Right lobe of liver (tissue), 6 donors: ENCODE results near the gene HUS1B. TPM values are rescaled to one million over a fixed set of nuclear protein-coding genes. Genes with fewer than 3 reads are reported as not detected.

Experiments
- ATAC-seq, 4 donors: fragments of 200-7000 bp; cut with Tn5 transposase; one replicate each; pipeline ENCODE4 v1.9.1; 2020; ENCODE audit warnings: mild to moderate bottlenecking in 4 of 4, moderate library complexity in 4 of 4
- DNase-seq, 3 donors: peaks; one replicate each; pipeline ENCODE4 v3.0.0-alpha.2; 2020
- H3K27ac ChIP-seq, 3 donors: fragments of 200-600 bp; one replicate each; pipeline ENCODE4 v1.8.0; 2022
- H3K27me3 ChIP-seq, 2 donors: fragments of 200-600 bp; one replicate each; pipeline ENCODE4 v1.8.0; 2022
- H3K36me3 ChIP-seq, 4 donors: fragments of 200-600 bp; sonication (generic) in 1 of 4; one replicate each; pipeline versions ENCODE4 v1.5.1 to v1.8.0; 2017 to 2022; ENCODE audit warnings: control low read depth in 1 of 4
- H3K4me1 ChIP-seq, 4 donors: fragments of 200-600 bp; sonication (generic) in 1 of 4; one replicate each; pipeline versions ENCODE4 v1.5.1 to v1.8.0; 2017 to 2022; ENCODE audit warnings: control low read depth in 1 of 4
- H3K4me3 ChIP-seq, 3 donors: fragments of 200-600 bp; one replicate each; pipeline ENCODE4 v1.8.0; 2022
- H3K9me3 ChIP-seq, 4 donors: fragments of 200-600 bp; sonication (generic) in 1 of 4; one replicate each; pipeline versions ENCODE4 v1.5.1 to v1.8.0; 2017 to 2022; ENCODE audit warnings: control low read depth in 1 of 4
- POLR2A ChIP-seq: fragments of 450-650 bp; IDR thresholded peaks from one replicate; pipeline ENCODE4 v1.6.1; 2017; ENCODE audit warnings: antibody characterized with exemption, mild to moderate bottlenecking
- WGBS: methylation state at CpG from one replicate; pipeline ENCODE4 v1.1.6; 2018; ENCODE audit warnings: low coverage, low lambda C conversion rate; ENCODE audit not compliant: insufficient coverage; ENCODE audit errors: missing lambda C conversion rate; 5-methylcytosine and 5-hydroxymethylcytosine counted together
- intact Hi-C, 2 donors: fragments of 100-400 bp; cut with DNase I; formaldehyde crosslinking; loops; one replicate each; pipeline versions ENCODE4 v1.11.2 to v1.14.1; 2022
- total RNA-seq, 6 experiments: library from RNA; depleted of rRNA in 2 of 6; stranded (reverse); fragments of >200 nt in 2 of 6; fragmentation: NEBNext Ultra II Directional in 3 of 6; extraction: Animal tissue kit (Norgen Biotek cat#: 25700) in 3 of 6; gene quantifications; one replicate each; pipeline versions ENCODE4 v1.1.0 to v1.2.4, GENCODE V29; 2016 to 2023
- TF ChIP-seq, protein P1 (sequence below), 4 donors: fragments of 200-600 bp in 3 of 4; fragments of 450-650 bp in 1 of 4; IDR thresholded peaks; one replicate each; pipeline versions ENCODE4 v1.5.1 to v1.8.0; 2016 to 2022; ENCODE audit warnings: antibody characterized with exemption in 4 of 4, mild to moderate bottlenecking in 2 of 4
- donor health status: DM: no; HTN: yes; CAD: no.
- donor health status: DM: no; HTN: no; CAD: no.
- donor health status: DM: no; HTN: no; CAD: no.
- donor health status: DM: no; HTN: yes; CAD: no.
- donor health status: DM: no; HTN: yes; CAD: no.

HUS1B gene
- total RNA-seq, 6 experiments from 2014 or later, result 0.26 to 2.8 (median 0.34) TPM; not detected in 1

DNA sequence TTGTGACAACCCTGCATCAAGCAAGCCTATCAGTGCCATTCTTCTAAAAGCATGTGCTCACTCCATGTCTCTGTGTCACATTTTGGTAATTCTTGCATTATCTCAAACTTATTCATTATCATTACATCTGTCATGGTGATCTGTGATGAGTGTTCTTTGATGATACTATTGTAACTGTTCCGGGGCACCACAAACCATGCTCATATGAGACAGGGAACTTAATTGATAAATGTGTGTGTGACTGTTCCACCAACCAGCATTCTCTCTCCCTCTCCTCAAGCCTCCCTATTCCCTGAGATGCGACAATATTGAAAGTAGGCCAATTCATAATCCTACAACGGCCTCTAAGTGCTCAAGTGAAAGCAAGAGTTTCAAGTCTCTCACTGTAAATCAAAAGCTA is 4.0 kb downstream of the HUS1B start:
- Histone ChIP-seq H3K27ac (no peak overlapping the region), H3K4me3 (no peak overlapping the region), H3K4me1 (no peaks in the 10 kb centered on the region), H3K9me3 (no peaks in the 10 kb centered on the region), H3K36me3 (no peaks in the 10 kb centered on the region), H3K27me3 (no peaks in the 10 kb centered on the region)
- ATAC-seq (no peak), DNase-seq (no peak)
- intact Hi-C loops, result no loop called here
- 86% methylated on average over 3 of the region's 3 CpGs for WGBS
- TF ChIP-seq POLR2A, result no peak
- TF ChIP-seq, protein P1, sequence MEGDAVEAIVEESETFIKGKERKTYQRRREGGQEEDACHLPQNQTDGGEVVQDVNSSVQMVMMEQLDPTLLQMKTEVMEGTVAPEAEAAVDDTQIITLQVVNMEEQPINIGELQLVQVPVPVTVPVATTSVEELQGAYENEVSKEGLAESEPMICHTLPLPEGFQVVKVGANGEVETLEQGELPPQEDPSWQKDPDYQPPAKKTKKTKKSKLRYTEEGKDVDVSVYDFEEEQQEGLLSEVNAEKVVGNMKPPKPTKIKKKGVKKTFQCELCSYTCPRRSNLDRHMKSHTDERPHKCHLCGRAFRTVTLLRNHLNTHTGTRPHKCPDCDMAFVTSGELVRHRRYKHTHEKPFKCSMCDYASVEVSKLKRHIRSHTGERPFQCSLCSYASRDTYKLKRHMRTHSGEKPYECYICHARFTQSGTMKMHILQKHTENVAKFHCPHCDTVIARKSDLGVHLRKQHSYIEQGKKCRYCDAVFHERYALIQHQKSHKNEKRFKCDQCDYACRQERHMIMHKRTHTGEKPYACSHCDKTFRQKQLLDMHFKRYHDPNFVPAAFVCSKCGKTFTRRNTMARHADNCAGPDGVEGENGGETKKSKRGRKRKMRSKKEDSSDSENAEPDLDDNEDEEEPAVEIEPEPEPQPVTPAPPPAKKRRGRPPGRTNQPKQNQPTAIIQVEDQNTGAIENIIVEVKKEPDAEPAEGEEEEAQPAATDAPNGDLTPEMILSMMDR (IDR thresholded peaks at IDR 0.05), result no peak

DNA sequence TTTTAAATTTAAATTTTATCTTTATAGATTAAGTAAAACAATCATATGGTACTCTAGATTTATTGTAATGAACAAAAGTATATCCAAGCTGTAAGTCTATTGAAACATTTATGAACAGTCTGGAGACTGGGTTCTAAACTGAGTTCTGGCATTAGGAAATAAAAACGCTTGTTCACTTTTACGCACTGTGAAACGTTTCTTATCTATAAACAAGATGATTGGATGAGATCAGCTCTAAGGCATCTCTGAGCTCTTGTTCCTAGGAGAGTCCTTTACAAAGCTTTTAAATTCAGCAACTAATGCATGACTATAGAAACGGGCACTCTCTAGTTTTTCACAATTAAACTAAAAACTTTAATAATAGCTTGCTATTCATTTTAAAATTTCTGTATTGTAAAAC is 6.8 kb downstream of the HUS1B start:
- H3K27me3 ChIP-seq, result no peaks in the 10 kb centered on the region
- TF ChIP-seq POLR2A, result no peak
- TF ChIP-seq, protein P1 (IDR thresholded peaks at IDR 0.05), result no peak
- intact Hi-C loops, result no loop called here

DNA sequence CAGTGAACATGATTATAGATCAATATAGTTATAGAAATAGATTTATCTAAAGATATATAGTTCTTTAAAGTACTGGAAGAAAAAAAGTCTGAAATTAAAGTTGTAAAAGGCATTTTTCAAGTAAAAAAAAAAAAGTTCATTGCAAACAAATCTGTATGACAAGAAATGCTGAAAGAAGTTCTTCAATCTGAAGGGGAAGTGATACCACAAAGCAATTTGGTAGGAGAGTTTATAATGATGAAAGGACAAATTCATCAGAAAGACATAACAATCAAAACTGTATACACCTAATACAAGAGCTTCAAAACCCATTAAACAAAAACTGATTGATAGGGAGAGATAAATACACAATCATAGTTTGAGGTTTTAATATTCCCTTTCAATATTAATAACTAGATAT is 14.1 kb downstream of the HUS1B start:
- H3K9me3 ChIP-seq, result no peaks in the 10 kb centered on the region
- intact Hi-C loops, result no loop called here
- no peaks in the 10 kb centered on the region for H3K27me3 ChIP-seq
- H3K4me3 ChIP-seq, result no peak overlapping the region
- no peak for ATAC-seq
- no peak overlapping the region for H3K27ac ChIP-seq
- H3K36me3 ChIP-seq, result no peaks in the 10 kb centered on the region
- no peak for DNase-seq
- TF ChIP-seq POLR2A, result no peak
- TF ChIP-seq, protein P1 (IDR thresholded peaks at IDR 0.05), result no peak
- H3K4me1 ChIP-seq, result peaks cover 0 to 2% (median 0%) of the 10 kb centered on the region in 4 donors

More for the DNA sequence above, 6.8 kb downstream of the HUS1B start:
- 76% methylated on average over 4 of the region's 4 CpGs for WGBS
- ATAC-seq (no peak), DNase-seq (no peak)
- Histone ChIP-seq H3K9me3 (no peaks in the 10 kb centered on the region), H3K4me1 (no peaks in the 10 kb centered on the region), H3K27ac (no peak overlapping the region), H3K4me3 (no peak overlapping the region), H3K36me3 (no peaks in the 10 kb centered on the region)

DNA sequence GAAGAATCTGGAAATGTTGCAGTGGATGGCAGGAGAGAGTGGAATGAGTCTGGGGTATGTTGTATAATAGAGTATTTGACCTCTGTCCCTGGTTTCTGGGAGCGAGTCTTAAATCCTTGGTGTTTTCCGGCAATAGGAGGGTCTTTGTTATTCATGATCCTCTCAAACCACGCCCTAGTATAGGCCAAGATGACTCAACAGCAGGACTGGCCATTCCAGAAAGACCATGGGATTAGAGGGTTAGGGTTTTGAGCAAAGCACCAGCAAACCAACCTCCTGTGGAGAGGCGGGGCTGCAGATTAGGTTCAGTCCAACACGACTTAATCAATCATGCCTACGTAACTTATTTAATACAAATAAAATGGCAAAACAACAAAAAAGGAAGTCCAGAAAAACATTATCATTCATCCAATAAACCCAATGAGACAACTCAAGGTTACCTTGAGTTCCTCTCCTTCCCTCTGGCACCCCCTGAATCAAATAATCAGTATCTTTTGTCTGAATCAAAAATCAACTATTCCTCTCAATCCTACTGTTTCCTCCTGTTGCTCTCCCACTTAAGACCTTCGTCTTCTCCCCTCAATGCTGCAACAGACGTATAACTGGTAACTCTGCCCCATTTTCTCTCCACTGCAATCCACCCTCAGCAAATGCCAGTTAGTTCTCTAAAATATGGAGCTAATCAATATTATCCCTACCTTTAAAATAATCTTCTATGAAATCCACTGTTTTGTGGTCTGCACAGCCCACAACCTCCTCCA is 15.5 kb downstream of the HUS1B start:
- Histone ChIP-seq H3K4me3 (no peak overlapping the region), H3K27me3 (no peaks in the 10 kb centered on the region), H3K27ac (no peak overlapping the region), H3K4me1 (peaks cover 0 to 2% (median 0%) of the 10 kb centered on the region in 4 donors), H3K9me3 (no peaks in the 10 kb centered on the region), H3K36me3 (no peaks in the 10 kb centered on the region)
- no peak for TF ChIP-seq POLR2A
- TF ChIP-seq, protein P1 (IDR thresholded peaks at IDR 0.05), result no peak
- 96% methylated on average over 5 of the region's 8 CpGs for whole genome bisulfite sequencing
- intact Hi-C loops, result no loop called here
- no peak for DNase-seq
- ATAC-seq, result no peak
